GM12878 (cell line): Measurements from ENCODE around the gene LGI2. TPM values are rescaled to one million over a fixed set of nuclear protein-coding genes. Genes with fewer than 3 reads are reported as not detected.

Source experiments
- ATAC-seq: fragments of 200-7000 bp; cut with Tn5 transposase; 3 replicates; pipeline ENCODE4 v1.9.1; 2020; ENCODE audit warnings: mild to moderate bottlenecking, moderate library complexity
- Bru-seq: library from RNA; stranded (reverse); fragments of 400-500 nt; gene quantifications from one replicate; lab custom pipeline; 2021; lab: Mats Ljungman, UMichigan
- BruChase-seq, 2 experiments: library from RNA; stranded (reverse); fragments of 400-500 nt; gene quantifications; one replicate each; lab custom pipeline; 2021; lab: Mats Ljungman, UMichigan
- BruUV-seq: library from RNA; stranded (reverse); fragments of 400-500 nt; replicated peaks from 2 replicates; lab custom pipeline; 2021; lab: Mats Ljungman, UMichigan
- CTCF ChIA-PET: fragments of 300-600 bp; sonication (Branson Sonifier 250); formaldehyde crosslinking; extraction: SDS; loops from one replicate; lab custom pipeline; 2021; ENCODE audit warnings: inconsistent platforms; lab: Yijun Ruan, JAX
- POLR2A ChIA-PET: fragments of 350-600 bp; formaldehyde crosslinking; extraction: SDS; loops from one replicate; lab custom pipeline; 2021; ENCODE audit warnings: inconsistent platforms; lab: Charles Lee
- RAD21 ChIA-PET: fragments of 300-600 bp; sonication (Branson Sonifier 250); formaldehyde crosslinking; loops from one replicate; lab custom pipeline; 2023; ENCODE audit warnings: antibody characterized with exemption; ENCODE audit not compliant: unreplicated experiment; lab: Charles Lee
- SMC1A ChIA-PET: fragments of 300-600 bp; sonication (Branson Sonifier 250); formaldehyde crosslinking; loops from one replicate; lab custom pipeline; 2023; ENCODE audit not compliant: unreplicated experiment, uncharacterized antibody; lab: Charles Lee
- DNase-seq: peaks from one replicate; pipeline ENCODE4 v3.0.0-alpha.2; 2011; ENCODE audit warnings: low read depth, low spot score
- FAIRE-seq: peaks from 3 replicates; lab custom pipeline; 2011; peaks lifted over from hg19 to GRCh38; lab: Jason Lieb, UNC
- H2AFZ ChIP-seq: 2 replicates; pipeline ENCODE4 v1.6.0; 2011; ENCODE audit warnings: low read depth, low read length, control low read depth; ENCODE audit not compliant: control insufficient read depth
- H3K27ac ChIP-seq: 2 replicates; pipeline ENCODE4 v1.5.1; 2011; ENCODE audit warnings: control low read depth; ENCODE audit not compliant: control insufficient read depth, insufficient read depth
- H3K27me3 ChIP-seq, 2 experiments: replicated peaks in 1 of 2; 2 replicates each; pipeline versions ENCODE4 v1.6.0 to v1.6.1; 2011; ENCODE audit warnings: low read length in 1 of 2; ENCODE audit not compliant: control insufficient read depth in 2 of 2, insufficient read depth in 2 of 2
- H3K36me3 ChIP-seq, 2 experiments: 2 replicates each; pipeline ENCODE4 v1.5.1; 2011; ENCODE audit warnings: low read length in 1 of 2; ENCODE audit not compliant: control insufficient read depth in 2 of 2, insufficient read depth in 2 of 2
- H3K4me1 ChIP-seq: 2 replicates; pipeline ENCODE4 v1.6.1; 2011; ENCODE audit warnings: mild to moderate bottlenecking, low read length, moderate library complexity, mixed read lengths; ENCODE audit not compliant: control insufficient read depth, insufficient read depth
- H3K4me2 ChIP-seq: 2 replicates; pipeline ENCODE4 v1.6.0; 2011; ENCODE audit warnings: control low read depth; ENCODE audit not compliant: control insufficient read depth, insufficient read depth
- H3K4me3 ChIP-seq: fragments of 200-600 bp; sonication (generic); 2 replicates; pipeline ENCODE4 v1.5.1; 2016
- H3K79me2 ChIP-seq: 2 replicates; pipeline ENCODE4 v1.6.0; 2011; ENCODE audit warnings: low read length; ENCODE audit not compliant: control insufficient read depth, insufficient read depth
- H3K9ac ChIP-seq: 2 replicates; pipeline ENCODE4 v1.8.0; 2011; ENCODE audit warnings: low read length, control low read depth, mixed read lengths; ENCODE audit not compliant: control insufficient read depth, insufficient read depth
- H3K9me3 ChIP-seq: replicated peaks from 3 replicates; pipeline ENCODE4 v1.5.1; 2011; ENCODE audit warnings: mild to moderate bottlenecking, low read length; ENCODE audit not compliant: control insufficient read depth, insufficient read depth
- H4K20me1 ChIP-seq: 2 replicates; pipeline ENCODE4 v1.6.0; 2011; ENCODE audit not compliant: control insufficient read depth, insufficient read depth
- ATF7 ChIP-seq: fragments of 450-650 bp; IDR thresholded peaks from 2 replicates; pipeline ENCODE4 v1.6.1; 2016; ENCODE audit warnings: low read depth, mild to moderate bottlenecking
- CBFB ChIP-seq: IDR thresholded peaks from 2 replicates; pipeline ENCODE4 v1.6.1; 2016; ENCODE audit warnings: antibody characterized with exemption, low read depth
- CEBPB ChIP-seq, 2 experiments: fragments of 150-350 bp in 1 of 2; IDR thresholded peaks; 2 replicates each; pipeline ENCODE4 v1.6.1; 2012 to 2014; ENCODE audit warnings: low read depth in 2 of 2, low read length in 2 of 2, borderline replicate concordance in 1 of 2, inconsistent platforms in 1 of 2
- CREB1 ChIP-seq: IDR thresholded peaks from 2 replicates; pipeline ENCODE4 v1.6.1; 2012; ENCODE audit warnings: low read depth, mild to moderate bottlenecking, inconsistent platforms
- KAT2A ChIP-seq: conservative IDR thresholded peaks from 2 replicates; pipeline ENCODE4 v1.6.1; 2011; ENCODE audit warnings: low read depth, low read length; ENCODE audit not compliant: control insufficient read depth
- MYB ChIP-seq: fragments of 150-350 bp; IDR thresholded peaks from 2 replicates; pipeline ENCODE4 v1.6.1; 2014; ENCODE audit warnings: mild to moderate bottlenecking, low read depth, low read length, borderline replicate concordance
- SMARCA5 ChIP-seq: fragments of 450-650 bp; IDR thresholded peaks from 2 replicates; pipeline ENCODE4 v1.6.1; 2017; ENCODE audit warnings: mild to moderate bottlenecking
- SP1 ChIP-seq: IDR thresholded peaks from one replicate; pipeline ENCODE4 v1.6.1; 2011; ENCODE audit warnings: low read depth, low read length
- SREBF2 ChIP-seq: IDR thresholded peaks from 2 replicates; pipeline ENCODE4 v1.6.1; 2012; ENCODE audit warnings: mild to moderate bottlenecking, low read length
- STAT1 ChIP-seq: fragments of 450-650 bp; conservative IDR thresholded peaks from 2 replicates; pipeline ENCODE4 v1.6.1; 2014; ENCODE audit warnings: antibody characterized with exemption, mild to moderate bottlenecking
- TCF3 ChIP-seq: IDR thresholded peaks from 2 replicates; pipeline ENCODE4 v1.6.1; 2012; ENCODE audit warnings: low read depth, mild to moderate bottlenecking, low read length, borderline replicate concordance; ENCODE audit not compliant: insufficient read depth
- YY1 ChIP-seq: IDR thresholded peaks from 2 replicates; pipeline ENCODE4 v1.6.1; 2011; ENCODE audit warnings: low read depth, mild to moderate bottlenecking, low read length
- WGBS: methylation state at CpG from one replicate; pipeline ENCODE4 v1.1.6; 2016; ENCODE audit warnings: low lambda C conversion rate; ENCODE audit not compliant: insufficient replicate concordance, insufficient coverage; ENCODE audit errors: missing lambda C conversion rate; 5-methylcytosine and 5-hydroxymethylcytosine counted together
- in situ Hi-C: fragments of 300-500 bp; cut with MboI; formaldehyde crosslinking; loops from 9 replicates; pipeline ENCODE4 v1.14.3; 2018; ENCODE audit warnings: mixed read lengths
- intact Hi-C: fragments of 100-400 bp; cut with micrococcal nuclease; formaldehyde crosslinking; loops from one replicate; pipeline ENCODE4 v1.14.2; 2022; ENCODE audit not compliant: unreplicated experiment
- long read RNA-seq, 2 experiments: library from polyadenylated mRNA; unstranded; transcript quantifications; one replicate each; pipeline ENCODE4 v2.0.0, GENCODE V29; 2019 to 2020
- polyA minus RNA-seq, 3 experiments: library from RNA; depleted of rRNA, polyadenylated mRNA; stranded (reverse); fragments of >200 nt; gene quantifications; 2 replicates each; pipeline ENCODE4 v1.2.3, GENCODE V29; 2011
- polyA plus RNA-seq, 11 experiments: library from polyadenylated mRNA; depleted of rRNA in 4 of 11; unstranded in 6 of 11; stranded (reverse) in 5 of 11; fragments of >200 nt; fragmentation: Nextera tagmentation in 4 of 11; fragmentation: Illumina TruSeq in 1 of 11; extraction: Ambion mirVana in 4 of 11; extraction: Trizol in 1 of 11; gene quantifications; 1 replicate in 1 of 11; 2 replicates in 10 of 11; pipeline versions ENCODE4 v1.2.1 to v1.2.3, GENCODE V29; 2011 to 2016; ENCODE audit warnings: inconsistent platforms in 2 of 11, missing spikeins in 2 of 11, low read depth in 1 of 11
- total RNA-seq, 4 experiments: library from RNA; depleted of rRNA in 3 of 4; stranded (reverse); fragments of >200 nt in 3 of 4; fragmentation: Illumina TruSeq in 1 of 4; extraction: Trizol in 1 of 4; gene quantifications; 2 replicates each; pipeline versions ENCODE4 v1.2.1 to v1.2.3, GENCODE V29; 2013 to 2021
- TF ChIP-seq, protein P1 (sequence below): fragments of 450-650 bp; IDR thresholded peaks from 2 replicates; pipeline ENCODE4 v1.6.1; 2018; ENCODE audit warnings: mild to moderate bottlenecking, low read depth, moderate library complexity; ENCODE audit not compliant: partially characterized antibody
- TF ChIP-seq, protein P2 (sequence below): fragments of 450-650 bp; IDR thresholded peaks from 2 replicates; pipeline ENCODE4 v1.6.1; 2017; ENCODE audit warnings: mild to moderate bottlenecking

The LGI2 gene, protein sequence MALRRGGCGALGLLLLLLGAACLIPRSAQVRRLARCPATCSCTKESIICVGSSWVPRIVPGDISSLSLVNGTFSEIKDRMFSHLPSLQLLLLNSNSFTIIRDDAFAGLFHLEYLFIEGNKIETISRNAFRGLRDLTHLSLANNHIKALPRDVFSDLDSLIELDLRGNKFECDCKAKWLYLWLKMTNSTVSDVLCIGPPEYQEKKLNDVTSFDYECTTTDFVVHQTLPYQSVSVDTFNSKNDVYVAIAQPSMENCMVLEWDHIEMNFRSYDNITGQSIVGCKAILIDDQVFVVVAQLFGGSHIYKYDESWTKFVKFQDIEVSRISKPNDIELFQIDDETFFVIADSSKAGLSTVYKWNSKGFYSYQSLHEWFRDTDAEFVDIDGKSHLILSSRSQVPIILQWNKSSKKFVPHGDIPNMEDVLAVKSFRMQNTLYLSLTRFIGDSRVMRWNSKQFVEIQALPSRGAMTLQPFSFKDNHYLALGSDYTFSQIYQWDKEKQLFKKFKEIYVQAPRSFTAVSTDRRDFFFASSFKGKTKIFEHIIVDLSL
- not detected in 2 replicates for total RNA-seq (2013; cell fraction: nucleolus; rRNA removed)
- not detected in 2 replicates for total RNA-seq (2014; rRNA removed)
- not detected in 2 replicates for total RNA-seq (2014; rRNA removed; fragmentation: Illumina TruSeq; extraction: Trizol)
- total RNA-seq (2021): not detected in 2 replicates
- not detected for polyA plus RNA-seq (2011; ENCODE audit: low read depth)
- polyA plus RNA-seq (2011; rRNA removed): not detected in 2 replicates
- polyA plus RNA-seq (2011; cell fraction: cytosol; rRNA removed): not detected in 2 replicates
- not detected in 2 replicates for polyA plus RNA-seq (2011; cell fraction: nucleus; rRNA removed)
- polyA plus RNA-seq (2012): not detected in 2 replicates
- polyA plus RNA-seq (2014; fragmentation: Illumina TruSeq; extraction: Trizol): not detected in 2 replicates
- not detected for polyA plus RNA-seq (2014; fragmentation: Nextera tagmentation; extraction: Ambion mirVana)
- not detected in 2 replicates for polyA plus RNA-seq (2014; rRNA removed)
- polyA plus RNA-seq (2016; fragmentation: Nextera tagmentation; extraction: Ambion mirVana): not detected
- not detected in 2 replicates for polyA minus RNA-seq (2011; rRNA and poly(A)+ RNA removed)
- polyA minus RNA-seq (2011; cell fraction: cytosol; rRNA and poly(A)+ RNA removed): not detected in 2 replicates
- not detected in 2 replicates for polyA minus RNA-seq (2011; cell fraction: nucleus; rRNA and poly(A)+ RNA removed)
- Bru-seq, nascent RNA: not detected
- BruChase-seq, experiment 1, labeled RNA remaining after a 6-hour chase: not detected
- BruChase-seq, experiment 2, labeled RNA remaining after a 2-hour chase: percentile 3 among the genes with signal in this experiment
- long read RNA-seq, experiment 1: 0 reads
- long read RNA-seq, experiment 2: 0 reads

DNA sequence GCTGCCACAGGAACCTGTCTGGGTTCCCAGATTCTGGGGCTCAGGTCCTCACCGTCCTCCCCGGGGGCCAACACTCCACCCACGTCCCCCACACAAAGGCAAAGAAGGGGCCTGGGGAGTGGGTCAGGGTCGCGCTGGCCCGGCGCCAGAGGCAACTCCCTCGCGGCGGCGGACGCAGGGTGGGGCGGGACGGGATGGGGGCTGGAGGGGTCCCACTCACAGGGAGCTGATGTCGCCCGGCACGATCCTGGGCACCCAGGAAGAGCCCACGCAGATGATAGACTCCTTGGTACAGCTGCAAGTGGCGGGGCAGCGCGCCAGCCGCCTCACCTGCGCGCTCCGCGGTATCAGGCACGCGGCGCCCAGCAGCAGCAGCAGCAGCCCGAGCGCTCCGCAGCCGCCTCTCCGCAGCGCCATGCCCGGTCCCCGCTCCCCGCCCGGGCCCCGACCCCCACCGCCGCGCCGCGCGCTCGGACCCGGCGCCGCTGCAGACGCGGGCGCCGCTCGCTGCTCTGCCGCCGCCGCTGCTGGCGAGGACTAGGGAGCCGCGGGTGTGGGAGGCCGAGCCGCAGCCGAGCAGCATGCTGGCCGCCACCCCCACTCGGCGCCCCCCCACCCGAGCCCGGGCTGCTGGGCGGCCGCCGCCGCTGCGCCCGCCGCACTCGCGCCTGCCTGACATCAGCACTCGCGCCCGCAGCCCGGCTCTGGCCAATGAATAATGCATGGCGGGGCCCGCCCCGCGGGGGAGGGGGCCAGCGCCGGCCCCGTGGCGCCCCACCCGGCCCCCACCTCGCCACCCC, at the start of gene LGI2:
LGI2 (minus strand) TSS at position 670 of the 800 bp plus-strand sequence; CDS start at position 417, 253 bp downstream.
- FAIRE-seq: no peak
- ATAC-seq: no peak
- ChIA-PET RAD21 (no interaction called here), SMC1A (no interaction called here), CTCF (no interaction called here), POLR2A (no interaction called here)
- DNase-seq: no peak
- Histone ChIP-seq H3K9me3 (no peaks in the 10 kb centered on the region), H3K4me2 (no peak within 1 kb of the TSS), H3K9ac (no peak within 1 kb of the TSS), H3K36me3 (no peaks in the 10 kb centered on the region; a peak in 1 of 4 replicates), H3K27ac (no peak within 1 kb of the TSS), H2AFZ (no peak within 1 kb of the TSS), H4K20me1 (no peaks in the 10 kb centered on the region), H3K4me1 (no peaks in the 10 kb centered on the region), H3K27me3 (peaks cover 12 to 24% of the 10 kb centered on the region in 2 experiments), H3K79me2 (no peaks in the 10 kb centered on the region), H3K4me3 (no peak within 1 kb of the TSS)
- 9% methylated on average over 15 of the region's 92 CpGs for WGBS
- no TSS peak for BruUV-seq
- in situ Hi-C loops (no loop called here), intact Hi-C loops (no loop called here)
- TF ChIP-seq TCF3: no peak
- no peak for TF ChIP-seq SREBF2
- no peak for TF ChIP-seq CEBPB (IDR thresholded peaks at IDR 0.05; ENCODE audit: borderline replicate concordance in 1 of 2, low read depth in 2 of 2, low read length in 2 of 2)
- no peak for TF ChIP-seq ATF7
- TF ChIP-seq CREB1: no peak
- TF ChIP-seq CBFB: no peak
- no peak for TF ChIP-seq MYB
- TF ChIP-seq KAT2A: no peak
- TF ChIP-seq STAT1: no peak
- no peak for TF ChIP-seq SMARCA5
- no peak for TF ChIP-seq YY1
- TF ChIP-seq, protein P1, sequence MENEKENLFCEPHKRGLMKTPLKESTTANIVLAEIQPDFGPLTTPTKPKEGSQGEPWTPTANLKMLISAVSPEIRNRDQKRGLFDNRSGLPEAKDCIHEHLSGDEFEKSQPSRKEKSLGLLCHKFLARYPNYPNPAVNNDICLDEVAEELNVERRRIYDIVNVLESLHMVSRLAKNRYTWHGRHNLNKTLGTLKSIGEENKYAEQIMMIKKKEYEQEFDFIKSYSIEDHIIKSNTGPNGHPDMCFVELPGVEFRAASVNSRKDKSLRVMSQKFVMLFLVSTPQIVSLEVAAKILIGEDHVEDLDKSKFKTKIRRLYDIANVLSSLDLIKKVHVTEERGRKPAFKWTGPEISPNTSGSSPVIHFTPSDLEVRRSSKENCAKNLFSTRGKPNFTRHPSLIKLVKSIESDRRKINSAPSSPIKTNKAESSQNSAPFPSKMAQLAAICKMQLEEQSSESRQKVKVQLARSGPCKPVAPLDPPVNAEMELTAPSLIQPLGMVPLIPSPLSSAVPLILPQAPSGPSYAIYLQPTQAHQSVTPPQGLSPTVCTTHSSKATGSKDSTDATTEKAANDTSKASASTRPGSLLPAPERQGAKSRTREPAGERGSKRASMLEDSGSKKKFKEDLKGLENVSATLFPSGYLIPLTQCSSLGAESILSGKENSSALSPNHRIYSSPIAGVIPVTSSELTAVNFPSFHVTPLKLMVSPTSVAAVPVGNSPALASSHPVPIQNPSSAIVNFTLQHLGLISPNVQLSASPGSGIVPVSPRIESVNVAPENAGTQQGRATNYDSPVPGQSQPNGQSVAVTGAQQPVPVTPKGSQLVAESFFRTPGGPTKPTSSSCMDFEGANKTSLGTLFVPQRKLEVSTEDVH: no peak
- TF ChIP-seq, protein P2, sequence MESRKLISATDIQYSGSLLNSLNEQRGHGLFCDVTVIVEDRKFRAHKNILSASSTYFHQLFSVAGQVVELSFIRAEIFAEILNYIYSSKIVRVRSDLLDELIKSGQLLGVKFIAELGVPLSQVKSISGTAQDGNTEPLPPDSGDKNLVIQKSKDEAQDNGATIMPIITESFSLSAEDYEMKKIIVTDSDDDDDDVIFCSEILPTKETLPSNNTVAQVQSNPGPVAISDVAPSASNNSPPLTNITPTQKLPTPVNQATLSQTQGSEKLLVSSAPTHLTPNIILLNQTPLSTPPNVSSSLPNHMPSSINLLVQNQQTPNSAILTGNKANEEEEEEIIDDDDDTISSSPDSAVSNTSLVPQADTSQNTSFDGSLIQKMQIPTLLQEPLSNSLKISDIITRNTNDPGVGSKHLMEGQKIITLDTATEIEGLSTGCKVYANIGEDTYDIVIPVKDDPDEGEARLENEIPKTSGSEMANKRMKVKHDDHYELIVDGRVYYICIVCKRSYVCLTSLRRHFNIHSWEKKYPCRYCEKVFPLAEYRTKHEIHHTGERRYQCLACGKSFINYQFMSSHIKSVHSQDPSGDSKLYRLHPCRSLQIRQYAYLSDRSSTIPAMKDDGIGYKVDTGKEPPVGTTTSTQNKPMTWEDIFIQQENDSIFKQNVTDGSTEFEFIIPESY: no peak
- TF ChIP-seq SP1: no peak
